HuH-7 (cell line): ENCODE data around the gene INHBB.
"Not testable (repeated sequence)": the region's sequence is repeated elsewhere in the genome, so short reads cannot be mapped to it uniquely, and the experiment has no call there.

Source experiments
- DNase-seq: peaks from one replicate; pipeline ENCODE4 v3.0.0; 2011; ENCODE audit warnings: low spot score

Gene INHBB

GRCh38 chr2:120316071-120316470 lies 29.9 kb upstream of the INHBB start:
- no peak for DNase-seq

GRCh38 chr2:120316528-120317179 lies 29.3 kb upstream of the INHBB start:
- no peak for DNase-seq

GRCh38 chr2:120317180-120317533 lies 28.8 kb upstream of the INHBB start:
- no peak for DNase-seq

GRCh38 chr2:120317916-120318315 lies 28.0 kb upstream of the INHBB start:
- DNase-seq, result no peak

- no peak for DNase-seq
These were observed 27.3 kb upstream of the INHBB start for GRCh38 chr2:120318626-120319025.

GRCh38 chr2:120319123-120319522 lies 26.8 kb upstream of the INHBB start:
- no peak for DNase-seq

GRCh38 chr2:120319686-120320317 lies 26.1 kb upstream of the INHBB start:
- DNase-seq, result no peak

GRCh38 chr2:120320318-120320851 lies 25.6 kb upstream of the INHBB start:
- DNase-seq, result peak; percentile 23

- not testable (repeated sequence) for DNase-seq
These were observed 24.9 kb upstream of the INHBB start for GRCh38 chr2:120320887-120321556.

- no peak for DNase-seq
These were observed 24.1 kb upstream of the INHBB start for GRCh38 chr2:120321721-120322284.

- DNase-seq, result no peak
These were observed 23.6 kb upstream of the INHBB start for GRCh38 chr2:120322329-120322728.

GRCh38 chr2:120323214-120323613 lies 22.7 kb upstream of the INHBB start:
- no peak for DNase-seq

- DNase-seq, result no peak
These were observed 22.0 kb upstream of the INHBB start for GRCh38 chr2:120323807-120324399.

- DNase-seq, result no peak
These were observed 21.0 kb upstream of the INHBB start for GRCh38 chr2:120324933-120325332.

- DNase-seq, result no peak
These were observed 19.9 kb upstream of the INHBB start for GRCh38 chr2:120326066-120326465.

GRCh38 chr2:120330946-120331822 lies 14.8 kb upstream of the INHBB start:
- DNase-seq, result no peak

- no peak for DNase-seq
These were observed 14.0 kb upstream of the INHBB start for GRCh38 chr2:120331903-120332302.

GRCh38 chr2:120332384-120332783 lies 13.6 kb upstream of the INHBB start:
- DNase-seq, result no peak

- no peak for DNase-seq
These were observed 11.9 kb upstream of the INHBB start for GRCh38 chr2:120334068-120334467.

GRCh38 chr2:120336749-120337148 lies 9.2 kb upstream of the INHBB start:
- no peak for DNase-seq

- DNase-seq, result no peak
These were observed 7.9 kb upstream of the INHBB start for GRCh38 chr2:120338015-120338414.

- no peak for DNase-seq
These were observed 4.0 kb upstream of the INHBB start for GRCh38 chr2:120341977-120342376.
